Natural killer cell (primary cell): ENCODE measurements around the gene STAP2. TPM values are rescaled to one million over a fixed set of nuclear protein-coding genes. Genes with fewer than 3 reads are reported as not detected.

Experiments used
- ATAC-seq, 3 donors: fragments of 150-1000 bp in 2 of 3; fragments of 200-7000 bp in 1 of 3; cut with Tn5 transposase; 1 replicate in 1 of 3; 2 replicates in 2 of 3; pipeline ENCODE4 v1.10.0; 2021; ENCODE audit warnings: mild to moderate bottlenecking in 2 of 3, moderate library complexity in 2 of 3
- DNase-seq, 2 donors: peaks; one replicate each; pipeline versions ENCODE4 v3.0.0 to v3.0.0-alpha.2; 2013 to 2021; ENCODE audit warnings: mixed read lengths in 1 of 2
- H3K27ac ChIP-seq: one replicate; pipeline ENCODE4 v1.5.1; 2013; ENCODE audit warnings: mild to moderate bottlenecking, low read length
- H3K27me3 ChIP-seq: one replicate; pipeline ENCODE4 v1.6.1; 2013; ENCODE audit warnings: low read length; ENCODE audit not compliant: control insufficient read depth, insufficient read depth
- H3K36me3 ChIP-seq: one replicate; pipeline ENCODE4 v1.6.1; 2013; ENCODE audit warnings: low read length; ENCODE audit not compliant: control insufficient read depth, insufficient read depth
- H3K4me1 ChIP-seq: one replicate; pipeline ENCODE4 v1.6.1; 2013; ENCODE audit warnings: low read length; ENCODE audit not compliant: control insufficient read depth, insufficient read depth
- H3K4me3 ChIP-seq: one replicate; pipeline ENCODE4 v1.5.1; 2013; ENCODE audit warnings: low read length
- H3K9me3 ChIP-seq: one replicate; pipeline ENCODE4 v1.6.1; 2013; ENCODE audit warnings: low read length; ENCODE audit not compliant: control insufficient read depth, insufficient read depth
- H3K27ac Mint-ChIP-seq, 2 donors: one replicate each; pipeline ENCODE4 v1.8.0; 2022; ENCODE audit warnings: mild to moderate bottlenecking in 2 of 2, mixed read lengths in 2 of 2, moderate library complexity in 1 of 2
- H3K27me3 Mint-ChIP-seq, 2 donors: one replicate each; pipeline ENCODE4 v1.8.0; 2022; ENCODE audit warnings: low read depth in 2 of 2, mixed read lengths in 2 of 2
- H3K36me3 Mint-ChIP-seq: one replicate; pipeline ENCODE4 v1.8.0; 2022; ENCODE audit warnings: mixed read lengths
- H3K4me1 Mint-ChIP-seq, 2 donors: one replicate each; pipeline ENCODE4 v1.8.0; 2022; ENCODE audit warnings: mixed read lengths in 2 of 2
- H3K4me3 Mint-ChIP-seq: one replicate; pipeline ENCODE4 v1.8.0; 2022; ENCODE audit warnings: mild to moderate bottlenecking, moderate library complexity, mixed read lengths
- H3K9me3 Mint-ChIP-seq, 2 donors: one replicate each; pipeline ENCODE4 v1.8.0; 2022; ENCODE audit warnings: mixed read lengths in 2 of 2
- CTCF ChIP-seq: fragments of 200-600 bp; IDR thresholded peaks from one replicate; pipeline ENCODE4 v1.8.0; 2022; ENCODE audit warnings: antibody characterized with exemption
- WGBS: methylation state at CpG from one replicate; pipeline ENCODE4 v1.1.7; 2013; ENCODE audit warnings: missing lambda C conversion rate; ENCODE audit not compliant: insufficient coverage; 5-methylcytosine and 5-hydroxymethylcytosine counted together
- intact Hi-C: fragments of 100-400 bp; cut with micrococcal nuclease; formaldehyde crosslinking; loops from one replicate; pipeline ENCODE4 v1.14.2; 2022
- total RNA-seq, 4 donors: library from RNA; stranded (reverse); fragments of 120-200 nt in 1 of 4; gene quantifications; one replicate each; pipeline versions ENCODE4 v1.2.3 to v1.2.4, GENCODE V29; 2013 to 2022

STAP2 gene
- total RNA-seq, 3 donors from 2014 or later (not counting 1 experiment from before 2014, with no cell fraction given): 1.4 to 3.3 (median 2.0) TPM

- Mint-ChIP-seq H3K4me3 (no peak overlapping the region), H3K27me3 (no peaks in the 10 kb centered on the region), H3K36me3 (no peaks in the 10 kb centered on the region), H3K27ac (no peak overlapping the region), H3K4me1 (peaks cover 0 to 5% of the 10 kb centered on the region in 2 donors), H3K9me3 (no peaks in the 10 kb centered on the region)
- no peak for TF ChIP-seq CTCF
- ATAC-seq (no peak), DNase-seq (no peak)
- Histone ChIP-seq H3K27ac (no peak overlapping the region), H3K9me3 (no peaks in the 10 kb centered on the region), H3K36me3 (peaks cover 27% of the 10 kb centered on the region), H3K4me1 (peaks cover 7% of the 10 kb centered on the region), H3K27me3 (no peaks in the 10 kb centered on the region), H3K4me3 (no peak overlapping the region)
- intact Hi-C loops: no loop called here
- whole genome bisulfite sequencing: 94% methylated on average over 20 of the region's 23 CpGs
Observed at GRCh38 chr19:4357095-4357797, 18.6 kb upstream of the STAP2 start.

DNA sequence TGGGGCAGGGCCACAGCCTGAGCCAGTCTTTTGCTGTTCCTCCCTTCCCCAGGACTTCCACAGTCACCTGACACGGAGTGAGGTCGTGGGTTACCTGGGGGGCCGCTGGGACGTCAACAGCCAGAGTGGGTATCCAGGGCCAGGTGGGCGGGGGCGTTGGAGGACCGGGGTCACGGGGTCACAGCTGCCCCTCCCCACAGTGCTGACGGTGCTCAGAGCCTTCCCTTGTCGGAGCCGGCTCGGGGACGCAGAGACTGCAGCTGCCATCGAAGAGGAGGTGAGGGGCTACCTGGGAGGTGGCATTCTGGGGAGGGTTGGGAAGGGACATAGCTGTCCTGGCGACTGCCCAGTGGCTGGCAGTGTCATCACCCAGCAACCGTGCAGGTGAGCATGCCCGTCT is 16.3 kb upstream of the STAP2 start:
- no peak for DNase-seq
- no peak for TF ChIP-seq CTCF
- intact Hi-C loops: no loop called here
- 92% methylated on average over 17 of the region's 17 CpGs for WGBS
- no peak overlapping the region for H3K27ac ChIP-seq
- H3K36me3 ChIP-seq: peaks cover 14% of the 10 kb centered on the region
- Mint-ChIP-seq H3K4me1 (peaks cover 0 to 12% of the 10 kb centered on the region in 2 donors), H3K9me3 (no peaks in the 10 kb centered on the region), H3K36me3 (no peaks in the 10 kb centered on the region), H3K4me3 (no peak overlapping the region), H3K27me3 (no peaks in the 10 kb centered on the region), H3K27ac (no peak overlapping the region)
- no peaks in the 10 kb centered on the region for H3K9me3 ChIP-seq
- no peak overlapping the region for H3K4me3 ChIP-seq
- no peak for ATAC-seq
- H3K27me3 ChIP-seq: no peaks in the 10 kb centered on the region
- H3K4me1 ChIP-seq: peaks cover 13% of the 10 kb centered on the region

GRCh38 chr19:4354282-4354681 is 15.7 kb upstream of the STAP2 start:
- Histone ChIP-seq H3K36me3 (peaks cover 11% of the 10 kb centered on the region), H3K4me3 (no peak overlapping the region), H3K27me3 (no peaks in the 10 kb centered on the region), H3K27ac (no peak overlapping the region), H3K9me3 (no peaks in the 10 kb centered on the region), H3K4me1 (peaks cover 16% of the 10 kb centered on the region)
- Mint-ChIP-seq H3K9me3 (no peaks in the 10 kb centered on the region), H3K4me1 (peaks cover 0 to 16% of the 10 kb centered on the region in 2 donors), H3K27ac (no peak overlapping the region), H3K36me3 (no peaks in the 10 kb centered on the region), H3K4me3 (no peak overlapping the region), H3K27me3 (no peaks in the 10 kb centered on the region)
- DNase-seq (no peak), ATAC-seq (no peak)
- TF ChIP-seq CTCF: no peak
- intact Hi-C loops: no loop called here
- 94% methylated on average over 12 of the region's 12 CpGs for WGBS

DNA sequence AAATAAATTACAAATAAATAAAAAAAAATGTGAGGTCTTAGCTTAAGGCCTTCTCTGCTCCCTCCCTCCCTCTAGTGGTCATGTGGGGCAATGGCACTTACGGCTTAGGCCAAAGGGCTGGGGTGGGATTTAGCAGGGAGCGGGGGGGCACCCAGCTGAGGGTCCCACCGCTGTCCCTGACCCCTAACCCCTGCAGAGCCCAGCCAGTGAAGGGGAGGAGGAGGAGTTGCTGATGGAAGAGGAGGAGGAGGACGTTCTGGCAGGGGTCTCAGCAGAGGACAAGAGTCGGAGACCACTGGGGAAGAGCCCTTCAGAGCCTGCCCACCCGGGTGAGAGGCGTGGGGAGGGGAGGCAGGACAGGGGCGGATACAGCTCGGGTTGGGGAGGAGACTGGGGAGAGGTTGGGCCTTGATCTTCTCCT is 14.1 kb upstream of the STAP2 start:
- peak overlapping the region in 1 of 2 donors; percentile 68 for H3K27ac Mint-ChIP-seq
- H3K36me3 Mint-ChIP-seq: no peaks in the 10 kb centered on the region
- Histone ChIP-seq H3K4me1 (peaks cover 27% of the 10 kb centered on the region), H3K4me3 (no peak overlapping the region), H3K27me3 (no peaks in the 10 kb centered on the region), H3K9me3 (no peaks in the 10 kb centered on the region), H3K36me3 (peaks cover 9% of the 10 kb centered on the region), H3K27ac (no peak overlapping the region)
- no peaks in the 10 kb centered on the region for H3K9me3 Mint-ChIP-seq
- H3K4me1 Mint-ChIP-seq: peaks cover 2 to 23% of the 10 kb centered on the region in 2 donors
- peak; percentile 85 for TF ChIP-seq CTCF
- no peak overlapping the region for H3K4me3 Mint-ChIP-seq
- H3K27me3 Mint-ChIP-seq: no peaks in the 10 kb centered on the region
- ATAC-seq (peak; percentile 80 to 91 (median 87)), DNase-seq (peak; percentile 53 to 85)
- WGBS: 52% methylated on average over 9 of the region's 9 CpGs
- intact Hi-C loops: loop anchor here (1.0 kb wide), 1 partner anchor 85 kb away; no protein-coding TSS in a partner anchor
